Progenitor cell of endocrine pancreas (in vitro differentiated cells): ENCODE measurements around the gene CD247. TPM values are rescaled to one million over a fixed set of nuclear protein-coding genes. Genes with fewer than 3 reads are reported as not detected.

ENCODE experiments used
- DNase-seq: peaks from one replicate; pipeline ENCODE4 v3.0.0; 2021; ENCODE audit warnings: low spot score; ENCODE audit not compliant: unreplicated experiment
- H3K27ac Mint-ChIP-seq: 2 replicates; pipeline ENCODE4 v1.8.0; 2021; ENCODE audit warnings: mild to moderate bottlenecking, moderate library complexity, mixed read lengths
- H3K27me3 Mint-ChIP-seq: 2 replicates; pipeline ENCODE4 v1.8.0; 2021; ENCODE audit warnings: mixed read lengths
- H3K36me3 Mint-ChIP-seq: 2 replicates; pipeline ENCODE4 v1.8.0; 2022; ENCODE audit warnings: mixed read lengths; ENCODE audit not compliant: insufficient read depth
- H3K4me1 Mint-ChIP-seq: 2 replicates; pipeline ENCODE4 v1.8.0; 2021; ENCODE audit warnings: low read depth, mixed read lengths
- H3K4me3 Mint-ChIP-seq: 2 replicates; pipeline ENCODE4 v1.8.0; 2021; ENCODE audit warnings: low read depth, mild to moderate bottlenecking, moderate library complexity, mixed read lengths
- H3K9me3 Mint-ChIP-seq: 2 replicates; pipeline ENCODE4 v1.8.0; 2021; ENCODE audit warnings: low read depth, mixed read lengths
- CTCF ChIP-seq: fragments of 200-600 bp; sonication (generic); IDR thresholded peaks from one replicate; pipeline ENCODE4 v1.5.0; 2021; ENCODE audit warnings: antibody characterized with exemption, mild to moderate bottlenecking; ENCODE audit not compliant: unreplicated experiment
- total RNA-seq: library from RNA; stranded (reverse); gene quantifications from 2 replicates; pipeline ENCODE4 v1.2.1, GENCODE V29; 2021

CD247 gene
- total RNA-seq, 1 donor from 2014 or later: not detected

DNA sequence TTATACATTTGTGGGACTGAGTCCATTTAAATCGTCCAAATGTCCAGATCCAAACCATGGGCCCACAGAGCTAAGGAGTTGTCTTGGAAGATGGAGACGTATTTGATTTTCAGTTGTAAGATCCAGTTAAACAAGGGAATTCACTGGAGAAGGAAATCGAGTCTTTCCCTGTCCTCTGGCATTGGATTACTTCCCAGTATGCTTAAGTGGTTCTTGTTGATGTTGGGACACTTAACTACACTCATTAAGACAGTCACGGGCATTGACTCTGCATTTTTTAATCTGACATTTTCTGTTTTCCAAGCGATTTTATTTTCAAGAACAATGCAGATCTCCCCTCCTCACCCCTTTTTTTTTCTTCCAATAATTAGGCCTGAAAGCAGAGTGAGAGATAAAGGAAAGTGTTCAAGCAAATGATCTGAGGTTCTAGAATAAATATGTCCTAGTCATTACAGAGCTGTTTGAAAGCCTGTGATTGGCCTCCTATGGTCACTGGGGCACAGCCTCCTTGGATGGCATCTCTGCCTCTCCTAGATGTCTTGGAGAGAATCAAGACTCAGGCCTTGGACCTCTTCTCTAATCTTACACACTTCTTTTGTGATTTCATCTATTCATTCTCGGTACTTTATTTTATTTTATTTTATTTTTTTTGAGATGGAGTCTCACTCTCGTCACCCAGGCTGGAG lies 48.9 kb downstream of the CD247 start:
- Mint-ChIP-seq H3K27me3 (peaks cover 11% of the 10 kb centered on the region), H3K9me3 (no peaks in the 10 kb centered on the region), H3K4me3 (no peak overlapping the region), H3K27ac (no peak overlapping the region), H3K4me1 (peaks cover 3% of the 10 kb centered on the region), H3K36me3 (no peaks in the 10 kb centered on the region)
- no peak for TF ChIP-seq CTCF
- no peak for DNase-seq

- Mint-ChIP-seq H3K4me3 (no peak overlapping the region), H3K27me3 (peaks cover 10% of the 10 kb centered on the region), H3K36me3 (no peaks in the 10 kb centered on the region), H3K27ac (no peak overlapping the region), H3K9me3 (no peaks in the 10 kb centered on the region), H3K4me1 (peaks cover 2% of the 10 kb centered on the region)
- no peak for DNase-seq
- no peak for TF ChIP-seq CTCF
Measured at GRCh38 chr1:167467752-167468151, 50.6 kb downstream of the CD247 start.

DNA sequence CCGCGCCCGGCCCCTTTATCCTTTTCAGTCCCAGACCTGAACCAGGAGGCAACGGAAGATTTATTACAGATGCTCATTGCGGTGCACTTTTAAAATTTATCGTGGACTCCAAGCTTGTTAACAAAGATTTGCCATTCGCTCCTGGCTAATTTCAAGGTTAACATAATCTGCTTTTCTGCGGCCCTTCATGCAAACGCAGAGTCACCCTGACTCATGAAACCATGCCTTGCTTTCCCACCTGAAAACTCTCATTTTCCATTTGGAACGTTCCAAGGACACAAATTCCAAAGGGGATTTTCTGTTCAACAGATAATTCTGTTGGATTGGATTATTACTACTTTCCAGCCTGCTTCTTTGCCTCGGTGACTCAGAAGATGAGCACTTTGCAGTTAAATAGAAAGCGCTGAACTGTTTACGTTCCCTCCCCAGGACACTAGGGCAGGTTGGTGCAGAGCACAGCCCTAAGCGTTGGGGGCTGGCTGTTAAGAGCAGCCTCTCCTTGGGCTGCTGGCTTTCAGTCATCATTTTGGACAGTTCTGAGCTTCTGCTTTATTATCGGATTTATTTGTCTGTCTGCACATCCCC lies 51.1 kb downstream of the CD247 start:
- no peak for DNase-seq
- no peak overlapping the region for H3K4me3 Mint-ChIP-seq
- peaks cover 10% of the 10 kb centered on the region for H3K27me3 Mint-ChIP-seq
- no peaks in the 10 kb centered on the region for H3K9me3 Mint-ChIP-seq
- peaks cover 2% of the 10 kb centered on the region for H3K4me1 Mint-ChIP-seq
- no peak overlapping the region for H3K27ac Mint-ChIP-seq
- H3K36me3 Mint-ChIP-seq: no peaks in the 10 kb centered on the region
- no peak for TF ChIP-seq CTCF

- Mint-ChIP-seq H3K4me3 (no peak overlapping the region), H3K9me3 (no peaks in the 10 kb centered on the region), H3K27ac (no peak overlapping the region), H3K36me3 (no peaks in the 10 kb centered on the region), H3K4me1 (peaks cover 2% of the 10 kb centered on the region), H3K27me3 (peaks cover 10% of the 10 kb centered on the region)
- DNase-seq: no peak
- no peak for TF ChIP-seq CTCF
Measured at GRCh38 chr1:167465743-167466142, 52.6 kb downstream of the CD247 start.

DNA sequence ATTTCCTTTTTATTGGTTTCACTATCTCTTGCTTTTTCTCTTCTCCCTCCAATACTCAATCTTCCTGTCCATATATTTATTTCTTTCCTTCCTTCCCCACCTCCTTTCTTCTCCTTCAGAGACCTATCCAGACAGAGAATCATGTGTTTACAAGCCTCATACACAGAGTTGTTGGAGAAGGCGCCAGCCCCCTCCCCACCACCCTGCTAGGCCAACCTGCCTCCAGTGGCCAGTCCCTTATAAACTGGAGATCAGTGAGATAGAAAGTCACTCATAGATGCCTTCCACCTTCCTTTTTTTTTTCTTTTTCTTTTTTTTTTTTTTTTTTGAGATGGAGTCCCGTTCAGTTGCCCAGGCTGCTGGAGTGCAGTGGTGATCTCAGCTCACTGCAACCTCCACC lies 53.3 kb downstream of the CD247 start:
- H3K27me3 Mint-ChIP-seq: peaks cover 10% of the 10 kb centered on the region
- no peaks in the 10 kb centered on the region for H3K36me3 Mint-ChIP-seq
- no peak overlapping the region for H3K4me3 Mint-ChIP-seq
- peaks cover 2% of the 10 kb centered on the region for H3K4me1 Mint-ChIP-seq
- no peak for DNase-seq
- no peaks in the 10 kb centered on the region for H3K9me3 Mint-ChIP-seq
- no peak overlapping the region for H3K27ac Mint-ChIP-seq
- TF ChIP-seq CTCF: no peak
